ENCODE results near the gene NEK2. TPM values are rescaled to one million over a fixed set of nuclear protein-coding genes. Genes with fewer than 3 reads are reported as not detected.
"Not testable (repeated sequence)": the region's sequence is repeated elsewhere in the genome, so short reads cannot be mapped to it uniquely, and the experiment has no call there.

NEK2 gene
- 25.7 and 26.1 TPM in 2 replicates for total RNA-seq

- intact Hi-C loops (cut with micrococcal nuclease) = loop anchor here (1.0 to 5.0 kb wide), 8 partner anchors 96 to 1340 kb away; partner anchors contain the start of genes ANGEL2, ATF3, DTL and INTS7
These were observed at the start of gene NEK2 for GRCh38 chr1:211675230-211676105. NEK2 (minus strand) TSS chr1:211675621; CDS start chr1:211675479, 142 bp downstream.

GRCh38 chr1:211724687-211725196, 49.3 kb upstream of the NEK2 start:
- intact Hi-C loops (cut with micrococcal nuclease) = no loop called here

GRCh38 chr1:211723273-211723672, 47.9 kb upstream of the NEK2 start:
- intact Hi-C loops (cut with micrococcal nuclease) = no loop called here

- intact Hi-C loops (cut with micrococcal nuclease) = no loop called here
These were observed 47.1 kb upstream of the NEK2 start for GRCh38 chr1:211722277-211723175.

- intact Hi-C loops (cut with micrococcal nuclease) = not testable (repeated sequence)
These were observed 41.1 kb upstream of the NEK2 start for GRCh38 chr1:211716555-211716954.

- intact Hi-C loops (cut with micrococcal nuclease) = no loop called here
These were observed 40.5 kb upstream of the NEK2 start for GRCh38 chr1:211715971-211716370.

- intact Hi-C loops (cut with micrococcal nuclease) = no loop called here
These were observed 38.7 kb upstream of the NEK2 start for GRCh38 chr1:211714154-211714553.

GRCh38 chr1:211713231-211713630, 37.8 kb upstream of the NEK2 start:
- intact Hi-C loops (cut with micrococcal nuclease) = no loop called here

- intact Hi-C loops (cut with micrococcal nuclease) = no loop called here
These were observed 35.9 kb upstream of the NEK2 start for GRCh38 chr1:211711315-211711705.

GRCh38 chr1:211710566-211711314, 35.3 kb upstream of the NEK2 start:
- intact Hi-C loops (cut with micrococcal nuclease) = no loop called here

- intact Hi-C loops (cut with micrococcal nuclease) = no loop called here
These were observed 33.5 kb upstream of the NEK2 start for GRCh38 chr1:211708926-211709325.

GRCh38 chr1:211708006-211708405, 32.6 kb upstream of the NEK2 start:
- intact Hi-C loops (cut with micrococcal nuclease) = no loop called here

GRCh38 chr1:211705467-211706091, 30.2 kb upstream of the NEK2 start:
- intact Hi-C loops (cut with micrococcal nuclease) = no loop called here

GRCh38 chr1:211704543-211704942, 29.1 kb upstream of the NEK2 start:
- intact Hi-C loops (cut with micrococcal nuclease) = no loop called here

GRCh38 chr1:211703812-211704537, 28.6 kb upstream of the NEK2 start:
- intact Hi-C loops (cut with micrococcal nuclease) = no loop called here

- intact Hi-C loops (cut with micrococcal nuclease) = no loop called here
These were observed 26.3 kb upstream of the NEK2 start for GRCh38 chr1:211701733-211702132.

- intact Hi-C loops (cut with micrococcal nuclease) = loop anchor here (2.0 to 5.0 kb wide), 5 partner anchors 43 to 668 kb away; partner anchors contain the start of gene LPGAT1
These were observed 23.6 kb upstream of the NEK2 start for GRCh38 chr1:211699059-211699458.

- intact Hi-C loops (cut with micrococcal nuclease) = loop anchor here (1.0 to 5.0 kb wide), 11 partner anchors 11 to 758 kb away; partner anchors contain the start of genes DTL, INTS7 and LPGAT1
These were observed 23.0 kb upstream of the NEK2 start for GRCh38 chr1:211698161-211699026.

- intact Hi-C loops (cut with micrococcal nuclease) = loop anchor here (5.0 kb wide), 3 partner anchors 45 to 670 kb away; no protein-coding TSS in a partner anchor
These were observed 21.9 kb upstream of the NEK2 start for GRCh38 chr1:211697356-211697755.
